H1 (cell line): ENCODE measurements around the gene RIMS1. TPM values are rescaled to one million over a fixed set of nuclear protein-coding genes. Genes with fewer than 3 reads are reported as not detected.

Experiments
- CTCF ChIA-PET: fragments of 300-600 bp; sonication (Branson Sonifier 250); formaldehyde crosslinking; loops from one replicate; lab custom pipeline; 2021; ENCODE audit not compliant: partially characterized antibody; lab: Charles Lee
- POLR2A ChIA-PET: fragments of 300-600 bp; sonication (Branson Sonifier 250); formaldehyde crosslinking; loops from one replicate; lab custom pipeline; 2021; ENCODE audit warnings: inconsistent platforms; ENCODE audit not compliant: partially characterized antibody; lab: Charles Lee
- DNase-seq, 2 experiments: peaks; one replicate each; pipeline versions ENCODE4 v3.0.0 to v3.0.0-alpha.2; 2010 to 2022; ENCODE audit warnings: low spot score in 2 of 2, low read depth in 1 of 2, mixed read lengths in 1 of 2
- FAIRE-seq: peaks from 2 replicates; lab custom pipeline; 2011; peaks lifted over from hg19 to GRCh38; lab: Jason Lieb, UNC
- H2AFZ ChIP-seq: 2 replicates; pipeline ENCODE4 v1.8.1; 2012; ENCODE audit warnings: low read length, inconsistent platforms
- H2AK5ac ChIP-seq: 2 replicates; pipeline ENCODE4 v1.6.1; 2013; ENCODE audit warnings: low read depth, low read length
- H2BK120ac ChIP-seq: replicated peaks from 2 replicates; pipeline ENCODE3; 2013; ENCODE audit warnings: low read depth, low read length, inconsistent platforms
- H2BK12ac ChIP-seq: 2 replicates; pipeline ENCODE4 v1.6.1; 2013; ENCODE audit warnings: low read depth, low read length
- H2BK15ac ChIP-seq: 2 replicates; pipeline ENCODE4 v1.6.1; 2013; ENCODE audit warnings: low read length
- H2BK20ac ChIP-seq: 2 replicates; pipeline ENCODE4 v1.6.1; 2013; ENCODE audit warnings: low read length
- H2BK5ac ChIP-seq: 2 replicates; pipeline ENCODE4 v1.6.1; 2013; ENCODE audit warnings: low read depth, low read length
- H3K14ac ChIP-seq: 2 replicates; pipeline ENCODE4 v1.6.1; 2013; ENCODE audit warnings: inconsistent platforms; ENCODE audit not compliant: insufficient read length
- H3K18ac ChIP-seq: 2 replicates; pipeline ENCODE4 v1.6.1; 2013; ENCODE audit warnings: low read length; ENCODE audit errors: extremely low read depth
- H3K23ac ChIP-seq: 2 replicates; pipeline ENCODE4 v1.6.1; 2013; ENCODE audit warnings: inconsistent platforms; ENCODE audit not compliant: insufficient read length
- H3K23me2 ChIP-seq: 2 replicates; pipeline ENCODE4 v1.6.1; 2013; ENCODE audit warnings: low read depth, low read length
- H3K27ac ChIP-seq: 2 replicates; pipeline ENCODE4 v1.6.1; 2011; ENCODE audit warnings: low read depth, low read length, inconsistent platforms
- H3K27me3 ChIP-seq, 4 experiments: replicated peaks in 1 of 4; 1 replicate in 1 of 4; 2 replicates in 3 of 4; pipeline versions ENCODE4 v1.6.1 to v1.8.1; 2011 to 2013; ENCODE audit warnings: low read length in 3 of 4, mild to moderate bottlenecking in 3 of 4, inconsistent platforms in 2 of 4, mixed read lengths in 2 of 4, moderate library complexity in 1 of 4; ENCODE audit not compliant: control insufficient read depth in 3 of 4, insufficient read depth in 3 of 4; ENCODE audit errors: extremely low read depth in 1 of 4
- H3K36me3 ChIP-seq, 4 experiments: 2 replicates each; pipeline versions ENCODE4 v1.6.1 to v1.8.1; 2011 to 2013; ENCODE audit warnings: mild to moderate bottlenecking in 4 of 4, low read length in 3 of 4, moderate library complexity in 2 of 4, control low read depth in 1 of 4, inconsistent platforms in 1 of 4; ENCODE audit not compliant: insufficient read depth in 4 of 4, control insufficient read depth in 2 of 4
- H3K4ac ChIP-seq: replicated peaks from 2 replicates; pipeline ENCODE3; 2013; ENCODE audit warnings: low read length, low read depth, mixed read lengths, inconsistent platforms; ENCODE audit not compliant: insufficient read length
- H3K4me1 ChIP-seq, 4 experiments: replicated peaks in 1 of 4; 1 replicate in 1 of 4; 2 replicates in 3 of 4; pipeline versions ENCODE4 v1.6.1 to v1.8.1; 2011 to 2013; ENCODE audit warnings: low read length in 3 of 4, inconsistent platforms in 2 of 4, mixed read lengths in 1 of 4; ENCODE audit not compliant: insufficient read depth in 4 of 4, control insufficient read depth in 3 of 4
- H3K4me2 ChIP-seq, 2 experiments: 2 replicates each; pipeline versions ENCODE4 v1.6.1 to v1.8.1; 2011 to 2013; ENCODE audit warnings: low read depth in 2 of 2, low read length in 2 of 2, control low read depth in 1 of 2, inconsistent platforms in 1 of 2, mild to moderate bottlenecking in 1 of 2; ENCODE audit not compliant: insufficient read depth in 1 of 2
- H3K4me3 ChIP-seq, 4 experiments: fragments of 200-600, 300-600 bp in 1 of 4; sonication (generic), shearing (Covaris generic), sonication (Bioruptor Twin) in 1 of 4; 2 replicates each; pipeline versions ENCODE4 v1.5.1 to v1.8.1; 2011 to 2016; ENCODE audit warnings: low read length in 4 of 4, low read depth in 3 of 4, control low read depth in 2 of 4, inconsistent platforms in 2 of 4, mild to moderate bottlenecking in 2 of 4, mixed read lengths in 1 of 4, moderate library complexity in 1 of 4; ENCODE audit not compliant: insufficient read depth in 2 of 4; ENCODE audit errors: extremely low read depth in 1 of 4
- H3K56ac ChIP-seq: replicated peaks from 2 replicates; pipeline ENCODE3; 2013; ENCODE audit warnings: low read depth, mild to moderate bottlenecking, mixed read lengths, low read length, inconsistent platforms; ENCODE audit not compliant: insufficient read length
- H3K79me1 ChIP-seq: 2 replicates; pipeline ENCODE4 v1.6.1; 2013; ENCODE audit warnings: low read depth, low read length, control low read depth
- H3K79me2 ChIP-seq, 2 experiments: 2 replicates each; pipeline versions ENCODE4 v1.6.1 to v1.8.1; 2012 to 2013; ENCODE audit warnings: low read length in 2 of 2, mild to moderate bottlenecking in 2 of 2, inconsistent platforms in 1 of 2; ENCODE audit not compliant: insufficient read depth in 2 of 2, control insufficient read depth in 1 of 2
- H3K9ac ChIP-seq, 4 experiments: replicated peaks in 1 of 4; 1 replicate in 1 of 4; 2 replicates in 3 of 4; pipeline versions ENCODE4 v1.6.1 to v1.8.1; 2011 to 2013; ENCODE audit warnings: low read depth in 3 of 4, low read length in 3 of 4, control low read depth in 2 of 4, mild to moderate bottlenecking in 2 of 4, moderate library complexity in 2 of 4, inconsistent platforms in 1 of 4; ENCODE audit errors: extremely low read depth in 1 of 4
- H3K9me3 ChIP-seq, 2 experiments: 2 replicates each; pipeline versions ENCODE4 v1.6.1 to v1.8.1; 2012 to 2013; ENCODE audit warnings: mild to moderate bottlenecking in 2 of 2, moderate library complexity in 2 of 2, control low read depth in 1 of 2, inconsistent platforms in 1 of 2, low read depth in 1 of 2, low read length in 1 of 2, mixed read lengths in 1 of 2; ENCODE audit not compliant: insufficient read depth in 2 of 2
- H4K20me1 ChIP-seq, 2 experiments: replicated peaks in 1 of 2; 2 replicates each; pipeline versions ENCODE3 to v1.8.1; 2011 to 2013; ENCODE audit warnings: inconsistent platforms in 2 of 2, low read length in 2 of 2, mild to moderate bottlenecking in 1 of 2; ENCODE audit not compliant: insufficient read depth in 2 of 2, control insufficient read depth in 1 of 2
- H4K5ac ChIP-seq: 2 replicates; pipeline ENCODE4 v1.6.1; 2013; ENCODE audit warnings: low read length, low read depth, mixed read lengths, inconsistent platforms; ENCODE audit not compliant: insufficient read length
- H4K8ac ChIP-seq: 2 replicates; pipeline ENCODE4 v1.8.0; 2013; ENCODE audit warnings: mild to moderate bottlenecking, moderate library complexity, low read length, inconsistent platforms; ENCODE audit not compliant: insufficient read depth; ENCODE audit errors: extremely low read depth
- H4K91ac ChIP-seq: replicated peaks from 2 replicates; pipeline ENCODE3; 2013; ENCODE audit warnings: low read length, mixed read lengths, inconsistent platforms; ENCODE audit not compliant: insufficient read length
- EZH2 ChIP-seq: fragments of 200-600 bp; sonication (generic); IDR thresholded peaks from 2 replicates; pipeline ENCODE4 v1.7.1; 2012; ENCODE audit warnings: low read depth, mild to moderate bottlenecking, moderate library complexity, low read length, inconsistent platforms; ENCODE audit not compliant: severe bottlenecking
- FOSL1 ChIP-seq: IDR thresholded peaks from 2 replicates; pipeline ENCODE4 v1.6.1; 2011; ENCODE audit warnings: mild to moderate bottlenecking, low read depth, low read length, moderate library complexity; ENCODE audit not compliant: insufficient read depth
- KDM5A ChIP-seq: fragments of 200-600 bp; IDR thresholded peaks from 2 replicates; pipeline ENCODE4 v1.7.1; 2012; ENCODE audit warnings: mild to moderate bottlenecking, low read length, inconsistent platforms, mixed read lengths
- ZNF274 ChIP-seq: IDR thresholded peaks from 2 replicates; pipeline ENCODE4 v1.7.0; 2012; ENCODE audit warnings: low read length, borderline replicate concordance; ENCODE audit errors: extremely low read depth
- WGBS, 2 experiments: shearing (Covaris generic) in 1 of 2; methylation state at CpG; one replicate each; pipeline versions ENCODE4 v1.1.6 to v1.1.7; 2013 to 2015; ENCODE audit warnings: low lambda C conversion rate in 2 of 2, mixed read lengths in 2 of 2, inconsistent platforms in 1 of 2, low coverage in 1 of 2, missing lambda C conversion rate in 1 of 2; ENCODE audit not compliant: insufficient replicate concordance in 2 of 2, insufficient coverage in 1 of 2, insufficient read length in 1 of 2; ENCODE audit errors: extremely low coverage in 1 of 2, missing lambda C conversion rate in 1 of 2; 5-methylcytosine and 5-hydroxymethylcytosine counted together
- polyA plus RNA-seq, 7 experiments: library from polyadenylated mRNA; depleted of rRNA in 3 of 7; stranded (reverse) in 5 of 7; unstranded in 2 of 7; fragments of >200 nt in 5 of 7; fragments of 200-250 nt in 2 of 7; gene quantifications; 1 replicate in 5 of 7; 2 replicates in 1 of 7; 4 replicates in 1 of 7; pipeline versions ENCODE4 v1.2.1 to v1.2.3, GENCODE V29; 2011 to 2013; ENCODE audit warnings: missing spikeins in 2 of 7, mixed read lengths in 2 of 7
- total RNA-seq: library from RNA; stranded (reverse); fragmentation: NEBNext Ultra II Directional; extraction: Animal tissue kit (Norgen Biotek cat#: 25700); gene quantifications from 2 replicates; pipeline ENCODE4 v1.2.1, GENCODE V29; 2021

RIMS1 gene
- total and polyA plus RNA-seq, 2 of the 8 experiments (the other 6 are each of a cell fraction or from before 2014, with no cell fraction given), result 0.63 to 2.3 TPM

DNA sequence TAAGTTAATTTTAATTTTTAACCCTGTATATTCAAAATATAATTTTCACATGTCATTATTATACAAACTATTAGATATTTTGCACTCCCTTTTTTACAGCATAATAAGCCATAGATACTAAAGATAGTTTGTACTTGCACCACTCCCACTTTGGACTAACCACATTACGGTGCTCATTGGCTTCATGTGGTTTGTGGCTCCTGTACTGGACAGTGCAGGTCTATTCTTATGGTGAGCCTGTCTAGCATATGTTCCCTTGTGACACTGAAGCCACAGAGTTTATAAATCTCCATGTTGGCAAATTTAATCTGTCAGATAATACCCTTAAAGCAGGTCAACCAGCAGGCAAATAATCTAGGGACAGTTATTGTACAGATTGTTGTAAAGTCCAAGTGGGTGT lies 381.1 kb downstream of the RIMS1 start:
- no peak overlapping the region for H4K91ac ChIP-seq
- POLR2A ChIA-PET, result no interaction called here
- no peaks in the 10 kb centered on the region for H4K20me1 ChIP-seq
- no peak overlapping the region for H3K9ac ChIP-seq
- no peak overlapping the region for H2BK120ac ChIP-seq
- 100% methylated on average over 1 of the region's 1 CpG; no CpG with 5 or more reads in 1 of the 2 experiments for WGBS, 2 experiments
- H3K4me1 ChIP-seq, result no peaks in the 10 kb centered on the region
- H3K79me1 ChIP-seq, result no peaks in the 10 kb centered on the region
- no peak overlapping the region for H3K14ac ChIP-seq
- no peak overlapping the region for H2BK12ac ChIP-seq
- H3K4me2 ChIP-seq, result no peak overlapping the region
- no peaks in the 10 kb centered on the region for H3K27me3 ChIP-seq
- no peak overlapping the region for H4K8ac ChIP-seq
- CTCF ChIA-PET, result no interaction called here
- H3K4ac ChIP-seq, result no peak overlapping the region
- H3K4me3 ChIP-seq, result no peak overlapping the region
- H2BK5ac ChIP-seq, result no peak overlapping the region
- H2BK15ac ChIP-seq, result no peak overlapping the region
- DNase-seq (no peak), FAIRE-seq (no peak)
- H3K23ac ChIP-seq, result no peak overlapping the region
- no peak overlapping the region for H3K27ac ChIP-seq
- H2AK5ac ChIP-seq, result no peak overlapping the region
- no peak overlapping the region for H4K5ac ChIP-seq
- no peak overlapping the region for H2AFZ ChIP-seq
- no peaks in the 10 kb centered on the region for H3K9me3 ChIP-seq
- H3K56ac ChIP-seq, result no peak overlapping the region
- H3K18ac ChIP-seq, result no peak overlapping the region
- no peak overlapping the region for H2BK20ac ChIP-seq
- H3K79me2 ChIP-seq, result no peaks in the 10 kb centered on the region
- H3K36me3 ChIP-seq, result no peaks in the 10 kb centered on the region
- no peaks in the 10 kb centered on the region for H3K23me2 ChIP-seq
- TF ChIP-seq FOSL1 (no peak), EZH2 (no peak), KDM5A (no peak), ZNF274 (no peak)
